Measurements from ENCODE around the gene NR1D1.

DNA sequence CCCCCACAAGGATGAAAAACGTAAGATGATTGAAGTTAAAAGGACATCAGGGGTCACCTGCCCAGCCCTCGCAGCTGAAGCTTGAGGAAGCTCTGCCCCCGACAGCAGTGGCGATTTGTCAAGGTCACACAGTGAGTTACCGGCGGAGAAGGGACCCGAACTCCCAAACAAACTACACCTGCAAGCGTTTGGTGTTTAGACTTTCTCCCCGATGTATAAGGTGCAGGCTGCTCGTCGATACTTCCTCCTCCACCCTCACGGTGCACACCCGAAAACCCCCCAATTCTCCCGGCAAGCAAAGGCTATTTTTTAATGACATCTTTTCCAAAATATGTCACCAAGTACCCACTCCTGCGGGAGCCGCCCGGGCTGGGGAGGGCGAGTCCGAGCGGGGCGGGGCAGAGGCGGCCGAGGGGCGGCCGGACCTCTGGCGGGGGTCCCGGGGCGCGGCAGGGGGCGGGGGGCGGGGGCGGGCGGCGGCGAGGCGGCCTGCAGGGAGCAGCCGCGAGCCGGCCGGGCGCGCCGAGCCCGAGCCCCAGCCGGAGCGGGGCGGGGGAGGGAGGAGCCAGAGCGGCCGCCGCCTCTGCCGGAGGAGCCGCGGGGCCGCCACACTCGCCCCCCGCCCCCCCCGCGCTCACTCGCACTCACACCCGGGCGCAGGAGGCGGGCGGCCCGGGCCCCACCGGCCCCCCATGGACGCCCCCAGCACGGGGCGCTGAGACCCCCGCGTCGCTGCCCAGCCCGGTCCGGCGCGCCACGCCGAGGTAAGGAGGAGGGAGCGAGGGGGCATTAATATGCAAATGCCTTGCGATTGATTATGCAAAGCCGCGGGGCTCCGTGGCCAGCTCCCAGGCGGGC lies 37.8 kb downstream of the NR1D1 start, which contains the start of gene THRA:
- no peak for TF ChIP-seq POLR2A (IDR thresholded peaks at IDR 0.05)
- TF ChIP-seq, protein P1, sequence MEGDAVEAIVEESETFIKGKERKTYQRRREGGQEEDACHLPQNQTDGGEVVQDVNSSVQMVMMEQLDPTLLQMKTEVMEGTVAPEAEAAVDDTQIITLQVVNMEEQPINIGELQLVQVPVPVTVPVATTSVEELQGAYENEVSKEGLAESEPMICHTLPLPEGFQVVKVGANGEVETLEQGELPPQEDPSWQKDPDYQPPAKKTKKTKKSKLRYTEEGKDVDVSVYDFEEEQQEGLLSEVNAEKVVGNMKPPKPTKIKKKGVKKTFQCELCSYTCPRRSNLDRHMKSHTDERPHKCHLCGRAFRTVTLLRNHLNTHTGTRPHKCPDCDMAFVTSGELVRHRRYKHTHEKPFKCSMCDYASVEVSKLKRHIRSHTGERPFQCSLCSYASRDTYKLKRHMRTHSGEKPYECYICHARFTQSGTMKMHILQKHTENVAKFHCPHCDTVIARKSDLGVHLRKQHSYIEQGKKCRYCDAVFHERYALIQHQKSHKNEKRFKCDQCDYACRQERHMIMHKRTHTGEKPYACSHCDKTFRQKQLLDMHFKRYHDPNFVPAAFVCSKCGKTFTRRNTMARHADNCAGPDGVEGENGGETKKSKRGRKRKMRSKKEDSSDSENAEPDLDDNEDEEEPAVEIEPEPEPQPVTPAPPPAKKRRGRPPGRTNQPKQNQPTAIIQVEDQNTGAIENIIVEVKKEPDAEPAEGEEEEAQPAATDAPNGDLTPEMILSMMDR (IDR thresholded peaks at IDR 0.05) = no peak
- TF ChIP-seq POLR2AphosphoS5 (IDR thresholded peaks at IDR 0.05) = peak in 1 of 3 donors; percentile 2
